Measurements from ENCODE around the gene KIAA1958.
A peak's percentile ranks its signal among the peaks of the same experiment; 100 is the strongest.
"Not testable (repeated sequence)": the region's sequence is repeated elsewhere in the genome, so short reads cannot be mapped to it uniquely, and the experiment has no call there.

The KIAA1958 gene

GRCh38 chr9:112582371-112583262 lies 96.0 kb downstream of the KIAA1958 start:
- DNase-seq (ENCODE audit: low read depth in 2 of 2): no peak
- TF ChIP-seq, protein P1, sequence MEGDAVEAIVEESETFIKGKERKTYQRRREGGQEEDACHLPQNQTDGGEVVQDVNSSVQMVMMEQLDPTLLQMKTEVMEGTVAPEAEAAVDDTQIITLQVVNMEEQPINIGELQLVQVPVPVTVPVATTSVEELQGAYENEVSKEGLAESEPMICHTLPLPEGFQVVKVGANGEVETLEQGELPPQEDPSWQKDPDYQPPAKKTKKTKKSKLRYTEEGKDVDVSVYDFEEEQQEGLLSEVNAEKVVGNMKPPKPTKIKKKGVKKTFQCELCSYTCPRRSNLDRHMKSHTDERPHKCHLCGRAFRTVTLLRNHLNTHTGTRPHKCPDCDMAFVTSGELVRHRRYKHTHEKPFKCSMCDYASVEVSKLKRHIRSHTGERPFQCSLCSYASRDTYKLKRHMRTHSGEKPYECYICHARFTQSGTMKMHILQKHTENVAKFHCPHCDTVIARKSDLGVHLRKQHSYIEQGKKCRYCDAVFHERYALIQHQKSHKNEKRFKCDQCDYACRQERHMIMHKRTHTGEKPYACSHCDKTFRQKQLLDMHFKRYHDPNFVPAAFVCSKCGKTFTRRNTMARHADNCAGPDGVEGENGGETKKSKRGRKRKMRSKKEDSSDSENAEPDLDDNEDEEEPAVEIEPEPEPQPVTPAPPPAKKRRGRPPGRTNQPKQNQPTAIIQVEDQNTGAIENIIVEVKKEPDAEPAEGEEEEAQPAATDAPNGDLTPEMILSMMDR (IDR thresholded peaks at IDR 0.05; ENCODE audit: low read depth, low read length): no peak
- H3K4me3 ChIP-seq (replicated peaks in 1 of 2; ENCODE audit: low read depth in 2 of 2, low read length in 2 of 2): no peak overlapping the region

- peak in 1 of 2 donors; percentile 1 for DNase-seq (ENCODE audit: low read depth in 2 of 2)
- H3K4me3 ChIP-seq (replicated peaks in 1 of 2; ENCODE audit: low read depth in 2 of 2, low read length in 2 of 2): no peak overlapping the region
- TF ChIP-seq, protein P1 (IDR thresholded peaks at IDR 0.05; ENCODE audit: low read depth, low read length): no peak
Observed at GRCh38 chr9:112586599-112587155, 100.0 kb downstream of the KIAA1958 start.

DNA sequence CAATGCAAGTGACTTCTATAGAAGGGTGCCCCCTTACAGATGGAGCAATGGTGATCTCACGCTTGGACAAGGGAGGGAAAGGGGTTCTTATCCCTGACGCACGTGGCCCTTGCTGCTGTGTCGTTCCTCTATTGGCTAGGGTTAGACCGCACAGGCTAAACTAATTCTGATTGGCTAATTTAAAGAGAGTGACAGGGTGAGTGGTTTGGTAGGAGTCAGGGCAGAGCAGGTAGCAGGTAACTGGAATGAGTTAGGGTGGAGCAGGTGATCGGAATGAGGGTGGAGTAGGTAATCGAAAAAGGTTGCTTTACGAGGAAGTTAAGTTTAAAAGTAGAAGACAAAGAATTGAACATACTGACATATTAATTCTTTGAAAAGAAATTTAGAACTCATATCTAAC lies 105.2 kb downstream of the KIAA1958 start:
- not testable (repeated sequence) for DNase-seq (ENCODE audit: low read depth in 2 of 2); H3K4me3 ChIP-seq (replicated peaks in 1 of 2; ENCODE audit: low read depth in 2 of 2, low read length in 2 of 2)

DNA sequence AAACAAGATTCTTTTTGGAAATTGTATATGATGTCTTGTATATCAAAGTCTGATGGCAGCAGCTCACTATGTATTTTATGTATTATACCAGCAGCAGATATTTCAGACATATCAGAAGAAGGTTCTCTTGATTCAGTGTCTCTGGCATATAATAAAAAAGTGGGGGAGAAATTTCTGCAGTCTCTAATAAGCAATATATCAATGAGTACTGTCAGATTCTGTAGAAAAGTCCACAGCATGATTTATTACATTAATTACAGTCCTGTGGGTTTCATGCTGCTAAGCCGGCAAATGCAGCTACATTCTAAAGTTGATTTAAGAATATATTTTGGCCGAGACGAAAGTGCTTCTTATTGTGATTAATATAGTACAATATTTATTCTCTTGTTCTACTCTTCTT lies 113.1 kb downstream of the KIAA1958 start:
- no peak for DNase-seq (ENCODE audit: low read depth in 2 of 2)
- TF ChIP-seq, protein P1 (IDR thresholded peaks at IDR 0.05; ENCODE audit: low read depth, low read length): no peak
- H3K4me3 ChIP-seq (replicated peaks in 1 of 2; ENCODE audit: low read depth in 2 of 2, low read length in 2 of 2): no peak overlapping the region

DNA sequence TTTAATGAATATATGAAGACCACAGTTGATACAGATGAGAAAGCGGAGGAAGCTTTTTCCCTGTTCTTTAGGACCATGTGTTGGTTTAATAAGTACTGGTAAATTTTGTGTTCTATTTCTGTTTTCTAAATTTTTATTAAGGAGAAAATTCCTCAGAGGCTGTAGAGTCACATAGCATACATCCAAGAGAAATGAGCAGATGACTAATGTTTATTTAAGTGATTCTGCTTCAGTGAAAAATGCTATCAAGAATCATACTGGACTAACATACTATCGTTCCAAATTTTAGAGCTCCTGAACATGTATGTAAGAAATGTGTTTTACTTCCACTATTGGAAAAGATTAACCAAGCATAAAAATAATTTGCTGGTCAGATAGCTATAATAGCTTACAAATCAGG lies 115.0 kb downstream of the KIAA1958 start:
- peak; percentile 2 to 44 for DNase-seq (ENCODE audit: low read depth in 2 of 2)
- no peak overlapping the region for H3K4me3 ChIP-seq (replicated peaks in 1 of 2; ENCODE audit: low read depth in 2 of 2, low read length in 2 of 2)
- TF ChIP-seq, protein P1 (IDR thresholded peaks at IDR 0.05; ENCODE audit: low read depth, low read length): no peak

DNA sequence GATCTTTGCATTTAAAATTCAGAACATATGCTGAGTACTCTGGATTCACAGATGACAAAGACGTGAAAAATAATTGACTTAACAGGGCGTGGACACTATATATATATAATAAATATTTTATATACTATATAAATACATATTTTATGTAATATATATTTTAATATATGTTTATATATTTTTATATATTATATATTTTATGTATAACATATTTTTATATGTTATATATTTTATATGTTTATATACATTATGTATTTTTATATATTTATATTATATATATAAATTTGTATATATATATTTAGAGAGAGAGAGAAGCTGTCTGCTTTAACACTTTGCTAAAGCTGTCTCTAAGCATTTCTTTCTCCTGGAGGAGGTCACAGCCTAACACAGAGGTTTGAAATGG lies 118.2 kb downstream of the KIAA1958 start:
- no peak overlapping the region for H3K4me3 ChIP-seq (replicated peaks in 1 of 2; ENCODE audit: low read depth in 2 of 2, low read length in 2 of 2)
- TF ChIP-seq, protein P1 (IDR thresholded peaks at IDR 0.05; ENCODE audit: low read depth, low read length): no peak
- DNase-seq (ENCODE audit: low read depth in 2 of 2): no peak

DNA sequence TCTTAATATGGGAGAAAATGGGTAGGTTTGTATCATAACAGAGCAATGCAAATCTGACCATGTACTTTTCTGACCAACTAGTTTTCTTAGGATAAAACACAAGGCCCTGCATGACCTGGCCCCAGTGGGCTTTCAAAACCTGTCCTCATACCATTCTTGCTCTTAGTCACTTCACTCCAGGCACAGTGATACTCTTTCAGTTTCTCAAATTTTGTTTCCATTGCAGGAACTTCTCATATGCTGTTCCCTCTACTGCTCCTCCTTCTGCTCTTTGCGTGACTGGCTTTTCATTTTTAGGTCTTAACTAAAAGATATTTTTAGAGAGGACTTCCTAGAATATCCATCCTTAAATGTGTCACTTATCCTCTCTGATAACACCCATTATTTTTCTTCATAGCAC lies 118.9 kb downstream of the KIAA1958 start:
- no peak overlapping the region for H3K4me3 ChIP-seq (replicated peaks in 1 of 2; ENCODE audit: low read depth in 2 of 2, low read length in 2 of 2)
- TF ChIP-seq, protein P1 (IDR thresholded peaks at IDR 0.05; ENCODE audit: low read depth, low read length): no peak
- no peak for DNase-seq (ENCODE audit: low read depth in 2 of 2)
